WTC11 (cell line): ENCODE data around the gene PRR5. TPM values are rescaled to one million over a fixed set of nuclear protein-coding genes. Genes with fewer than 3 reads are reported as not detected.

Experiments used
- ATAC-seq: fragments of 200-7000 bp; cut with Tn5 transposase; 2 replicates; pipeline ENCODE4 v1.10.0; 2021; ENCODE audit warnings: mild to moderate bottlenecking, moderate library complexity
- CTCF ChIA-PET: fragments of 300-600 bp; sonication (Branson Sonifier 250); formaldehyde crosslinking; loops from one replicate; lab custom pipeline; 2021; ENCODE audit warnings: antibody characterized with exemption; lab: Charles Lee
- POLR2A ChIA-PET: fragments of 350-600 bp; sonication (Branson Sonifier 250); formaldehyde crosslinking; loops from one replicate; lab custom pipeline; 2021; ENCODE audit warnings: antibody characterized with exemption; lab: Charles Lee
- DNase-seq: peaks from one replicate; pipeline ENCODE4 v3.0.0; 2021; ENCODE audit warnings: low spot score
- H3K27ac Mint-ChIP-seq: 2 replicates; pipeline ENCODE4 v1.8.0; 2021; ENCODE audit warnings: mixed read lengths
- H3K27me3 Mint-ChIP-seq: 2 replicates; pipeline ENCODE4 v1.8.0; 2021; ENCODE audit warnings: low read depth, mild to moderate bottlenecking, moderate library complexity, mixed read lengths
- H3K36me3 Mint-ChIP-seq: 2 replicates; pipeline ENCODE4 v1.8.0; 2021; ENCODE audit warnings: mixed read lengths
- H3K4me1 Mint-ChIP-seq: 2 replicates; pipeline ENCODE4 v1.8.0; 2022; ENCODE audit warnings: mixed read lengths
- H3K4me3 Mint-ChIP-seq: 2 replicates; pipeline ENCODE4 v1.8.0; 2021; ENCODE audit warnings: mild to moderate bottlenecking, moderate library complexity, mixed read lengths
- H3K9me3 Mint-ChIP-seq: 2 replicates; pipeline ENCODE4 v1.8.0; 2021; ENCODE audit warnings: mixed read lengths
- AFF4 ChIP-seq: sonication (generic); formaldehyde crosslinking; IDR thresholded peaks from 2 replicates; pipeline ENCODE4 v1.8.1; 2023; ENCODE audit warnings: mild to moderate bottlenecking, missing genetic modification reagents, borderline replicate concordance
- CREB1 ChIP-seq: sonication (generic); formaldehyde crosslinking; IDR thresholded peaks from 2 replicates; pipeline ENCODE4 v1.8.0; 2023; ENCODE audit warnings: mild to moderate bottlenecking, missing genetic modification reagents
- E2F5 ChIP-seq: sonication (generic); formaldehyde crosslinking; IDR thresholded peaks from 2 replicates; pipeline ENCODE4 v1.8.1; 2022; ENCODE audit warnings: mild to moderate bottlenecking, moderate library complexity, missing genetic modification reagents
- FOXP1 ChIP-seq: sonication (generic); formaldehyde crosslinking; IDR thresholded peaks from 2 replicates; pipeline ENCODE4 v1.8.0; 2022; ENCODE audit warnings: missing genetic modification reagents, mild to moderate bottlenecking, moderate library complexity, borderline replicate concordance
- IRF1 ChIP-seq: sonication (generic); formaldehyde crosslinking; IDR thresholded peaks from 2 replicates; pipeline ENCODE4 v1.8.0; 2023; ENCODE audit warnings: missing genetic modification reagents
- MAX ChIP-seq: sonication (generic); formaldehyde crosslinking; IDR thresholded peaks from 2 replicates; pipeline ENCODE4 v1.8.0; 2022; ENCODE audit warnings: mild to moderate bottlenecking, missing genetic modification reagents
- MLX ChIP-seq: sonication (generic); formaldehyde crosslinking; IDR thresholded peaks from 2 replicates; pipeline ENCODE4 v1.8.1; 2023; ENCODE audit warnings: mild to moderate bottlenecking, missing genetic modification reagents, moderate library complexity
- MXD4 ChIP-seq: fragments of 250-450 bp; sonication (Bioruptor Pico); IDR thresholded peaks from 2 replicates; pipeline ENCODE4 v1.8.0; 2021; ENCODE audit warnings: mild to moderate bottlenecking, moderate library complexity, borderline replicate concordance
- NFYB ChIP-seq: sonication (generic); formaldehyde crosslinking; conservative IDR thresholded peaks from 2 replicates; pipeline ENCODE4 v1.8.0; 2022; ENCODE audit warnings: low read depth, missing genetic modification reagents
- NR2C2 ChIP-seq: sonication (generic); formaldehyde crosslinking; IDR thresholded peaks from 2 replicates; pipeline ENCODE4 v1.8.0; 2022; ENCODE audit warnings: mild to moderate bottlenecking, missing genetic modification reagents
- TEAD1 ChIP-seq: sonication (generic); formaldehyde crosslinking; IDR thresholded peaks from 2 replicates; pipeline ENCODE4 v1.8.0; 2022; ENCODE audit warnings: mild to moderate bottlenecking, missing genetic modification reagents
- TEAD4 ChIP-seq: sonication (generic); formaldehyde crosslinking; IDR thresholded peaks from 2 replicates; pipeline ENCODE4 v1.8.0; 2022; ENCODE audit warnings: mild to moderate bottlenecking, missing genetic modification reagents
- USF1 ChIP-seq: sonication (generic); formaldehyde crosslinking; IDR thresholded peaks from 2 replicates; pipeline ENCODE4 v1.8.0; 2022; ENCODE audit warnings: mild to moderate bottlenecking, missing genetic modification reagents
- ZBTB43 ChIP-seq: sonication (generic); formaldehyde crosslinking; IDR thresholded peaks from 2 replicates; pipeline ENCODE4 v1.8.1; 2023; ENCODE audit warnings: mild to moderate bottlenecking, missing genetic modification reagents
- ZNF512 ChIP-seq: sonication (generic); formaldehyde crosslinking; IDR thresholded peaks from 2 replicates; pipeline ENCODE4 v1.8.1; 2022; ENCODE audit warnings: missing genetic modification reagents, borderline replicate concordance
- ZSCAN18 ChIP-seq: fragments of 250-450 bp; sonication (Bioruptor Pico); IDR thresholded peaks from 2 replicates; pipeline ENCODE4 v2.1.2; 2022; ENCODE audit warnings: mild to moderate bottlenecking, moderate library complexity
- total RNA-seq: library from RNA; stranded (reverse); gene quantifications from 3 replicates; pipeline ENCODE4 v1.2.3, GENCODE V29; 2021

Gene PRR5
- total RNA-seq, 1 experiment from 2014 or later = 15.6 TPM

GRCh38 chr22:44758344-44758973, 56.5 kb downstream of the PRR5 start (continued):
- TF ChIP-seq CREB1 (CRISPR knock-in tag) (no peak), ZSCAN18 (CRISPR knock-in tag) (no peak), FOXP1 (no peak), ZNF512 (no peak), IRF1 (CRISPR knock-in tag) (no peak), AFF4 (CRISPR knock-in tag) (no peak), NFYB (CRISPR knock-in tag) (no peak), MAX (CRISPR knock-in tag) (no peak), TEAD1 (CRISPR knock-in tag) (no peak), USF1 (no peak)

- no peak for TF ChIP-seq E2F5
- no peak for TF ChIP-seq TEAD4 (CRISPR knock-in tag)
- no peak for TF ChIP-seq NFYB (CRISPR knock-in tag)
- no peak for TF ChIP-seq NR2C2 (CRISPR knock-in tag)
- no peak for TF ChIP-seq MLX
- TF ChIP-seq ZBTB43 = no peak
- no peak for TF ChIP-seq MXD4 (CRISPR knock-in tag)
- TF ChIP-seq, all 79 proteins: peak for 0
- Mint-ChIP-seq H3K27ac (no peak overlapping the region), H3K9me3 (peaks cover 15% of the 10 kb centered on the region), H3K4me3 (no peak overlapping the region), H3K36me3 (peaks cover 13% of the 10 kb centered on the region), H3K4me1 (peaks cover 53% of the 10 kb centered on the region), H3K27me3 (no peaks in the 10 kb centered on the region; the same call in 1 of the 2 replicates)
- ChIA-PET CTCF (no interaction called here), POLR2A (no interaction called here)
- DNase-seq = no peak
- ATAC-seq = no peak
Observed at GRCh38 chr22:44759001-44759400, 57.0 kb downstream of the PRR5 start.
